NOMO-1 treated with dmso at 0.1 percent for 144 hours (cell line): Measurements from ENCODE around the gene INTS11.
"Not testable (repeated sequence)": the region's sequence is repeated elsewhere in the genome, so short reads cannot be mapped to it uniquely, and the experiment has no call there.

Experiments used
- DNase-seq: peaks from one replicate; lab custom pipeline; 2025; ENCODE audit not compliant: unreplicated experiment; lab: John Stamatoyannopoulos, UW

INTS11 gene

DNA sequence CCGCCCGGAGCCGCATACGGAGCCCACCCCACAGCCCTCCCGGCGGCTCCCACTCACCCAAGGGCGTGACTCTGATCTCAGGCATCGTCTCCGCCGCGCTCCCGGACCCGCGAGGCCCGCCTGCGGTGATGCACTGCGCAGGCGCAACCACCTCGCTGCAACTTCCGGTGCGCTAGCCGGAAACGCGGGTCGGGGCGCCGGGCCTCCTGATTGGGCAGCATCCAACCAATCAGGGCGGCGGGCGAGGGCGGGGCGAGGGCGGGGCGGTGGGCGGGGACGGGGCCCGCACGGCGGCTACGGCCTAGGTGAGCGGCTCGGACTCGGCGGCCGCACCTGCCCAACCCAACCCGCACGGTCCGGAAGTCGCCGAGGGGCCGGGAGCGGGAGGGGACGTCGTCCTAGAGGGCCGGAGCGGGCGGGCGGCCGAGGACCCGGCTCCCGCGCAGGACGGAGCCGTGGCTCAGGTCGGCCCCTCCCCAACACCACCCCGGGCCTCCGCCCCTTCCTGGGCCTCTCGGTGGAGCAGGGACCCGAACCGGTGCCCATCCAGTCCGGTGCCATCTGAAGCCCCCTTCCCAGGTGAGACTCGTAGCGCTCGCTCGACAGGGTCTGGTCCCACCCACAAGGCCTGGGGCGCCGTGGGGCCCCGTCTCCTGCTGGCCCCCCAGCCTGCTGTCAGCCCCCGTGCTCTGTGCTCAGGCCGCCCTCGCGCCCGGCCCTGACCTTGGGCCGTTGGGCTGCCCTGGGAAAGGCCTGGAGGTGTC is at the start of gene INTS11, which contains the start of gene CPTP:
Gene INTS11 (minus strand): TSS at position 137 of the 764 bp plus-strand sequence. CDS start 52 bp downstream, at position 85.
Gene CPTP (plus strand): TSS at position 279 of the 764 bp plus-strand sequence. CDS start 2,109 bp downstream, outside the sequence.
- DNase-seq: peak; percentile 85

DNA sequence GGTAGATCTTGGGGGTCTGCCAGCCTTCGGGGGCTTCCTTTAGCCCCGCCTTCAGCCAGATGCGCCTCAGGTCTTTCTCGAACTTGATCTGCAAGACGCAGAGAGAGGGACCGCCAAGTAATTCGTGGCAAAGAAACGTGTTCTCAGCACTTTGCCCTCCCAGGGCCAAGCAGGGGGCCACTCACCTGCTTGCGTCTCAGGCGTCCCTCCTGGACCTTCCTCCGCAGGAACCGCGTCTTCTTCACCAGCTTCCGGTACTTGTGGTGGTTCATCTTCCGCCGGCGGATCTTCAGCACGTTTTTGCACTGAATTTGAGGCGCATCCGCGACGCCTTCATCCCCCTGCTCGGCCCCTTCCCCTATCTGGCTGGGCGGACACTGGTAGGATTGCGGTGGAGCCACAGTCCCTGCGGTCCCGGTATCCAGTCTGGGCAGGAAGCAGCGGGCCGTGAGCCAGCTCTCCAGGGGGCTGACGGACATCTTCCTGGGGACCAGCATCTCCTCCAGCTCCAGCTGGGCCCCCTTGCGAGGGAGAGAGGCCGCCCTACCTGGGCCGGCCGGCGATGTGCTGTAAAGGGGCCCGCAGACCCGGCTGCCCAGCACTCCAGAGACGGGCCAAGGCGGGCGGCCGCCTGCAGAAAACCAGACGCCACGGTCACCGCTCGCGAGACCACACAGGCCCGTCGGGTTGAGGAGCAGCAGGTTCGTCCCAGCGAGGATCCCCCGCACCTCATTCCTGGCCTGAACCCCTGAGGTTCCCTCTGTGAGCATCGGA is 49.5 kb upstream of the INTS11 start:
- DNase-seq: no peak

DNA sequence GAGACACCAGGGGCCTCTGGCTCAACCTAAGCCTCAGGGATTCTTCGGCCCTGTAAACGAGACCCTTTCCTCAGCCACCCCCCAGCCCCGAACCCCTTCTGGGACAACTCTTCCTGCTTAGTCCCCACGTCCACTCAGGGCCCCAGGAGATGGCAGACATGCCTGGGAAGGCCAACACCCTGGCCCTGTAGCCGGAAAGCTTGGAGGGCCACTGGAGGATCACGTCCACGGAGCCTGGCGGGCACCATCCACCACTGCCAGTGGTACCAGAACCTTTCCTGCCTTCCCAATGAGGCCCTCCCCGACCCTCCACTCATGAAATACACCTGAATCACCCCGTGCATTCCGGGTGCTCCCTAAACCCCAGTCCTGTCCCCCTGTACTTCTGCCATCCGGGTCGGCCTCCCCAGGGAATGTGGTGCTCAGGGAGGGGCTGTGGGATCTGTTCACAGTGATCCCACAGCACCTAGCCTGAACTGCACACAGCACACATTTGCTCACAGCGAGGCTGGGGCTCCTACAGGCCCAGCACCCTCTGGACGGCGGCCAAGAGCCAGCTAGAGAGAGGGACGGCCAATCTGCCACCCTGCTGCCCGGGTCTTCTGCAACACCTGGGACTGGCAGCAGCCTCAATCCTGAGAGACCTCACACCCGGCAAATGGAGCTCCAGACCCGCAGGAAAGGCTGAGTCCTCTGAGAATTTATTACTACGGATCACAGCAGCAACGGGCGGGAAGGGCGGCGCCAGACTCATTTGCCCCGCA is 48.8 kb upstream of the INTS11 start:
- no peak for DNase-seq

DNA sequence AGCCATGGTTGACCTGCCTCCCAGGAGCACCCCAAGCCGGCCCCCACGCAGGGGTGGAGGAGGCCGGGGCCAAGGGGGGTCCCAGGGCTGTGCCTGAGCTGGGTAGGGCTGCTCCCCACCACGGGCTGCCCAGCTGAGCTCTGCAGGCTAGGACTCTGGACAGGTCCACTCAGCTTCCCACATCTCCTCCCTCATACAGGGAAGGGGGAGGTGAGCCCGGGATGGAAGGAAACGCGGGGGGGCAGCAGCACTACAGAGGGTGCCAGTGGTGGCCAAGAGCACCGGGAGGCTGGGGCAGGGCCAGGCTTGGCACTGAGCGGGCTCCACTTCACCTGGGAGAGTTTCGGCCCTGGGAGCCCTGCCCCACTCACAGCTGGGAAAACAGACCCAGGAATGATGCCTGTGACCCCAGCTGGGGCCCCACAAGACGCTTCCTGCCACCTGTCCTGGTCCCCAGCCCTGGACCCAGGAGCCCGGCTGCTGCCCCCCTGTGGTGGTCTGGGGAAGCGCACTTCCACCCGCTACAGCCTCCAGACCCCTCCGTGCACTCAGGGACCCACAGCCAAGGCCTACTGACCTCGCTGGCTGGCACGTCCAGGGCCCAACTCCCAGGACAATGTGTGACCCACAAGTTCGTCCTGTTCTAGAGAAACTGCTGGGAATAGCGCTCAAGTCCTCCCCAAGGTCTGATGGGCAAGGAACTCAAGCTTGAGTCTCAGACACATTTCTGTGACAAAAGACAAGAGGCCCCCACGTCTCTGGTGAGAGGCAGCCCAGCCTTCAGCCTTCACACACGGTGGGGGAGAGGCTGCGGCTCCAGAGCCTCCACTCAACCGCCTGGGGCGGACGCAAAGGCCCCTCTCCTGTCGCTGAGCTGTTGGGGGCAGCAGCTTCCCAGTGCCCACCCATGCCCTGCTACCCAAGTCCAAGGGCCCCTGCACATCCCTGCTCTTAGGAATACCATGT is 47.6 kb upstream of the INTS11 start:
- peak; percentile 58 for DNase-seq

DNA sequence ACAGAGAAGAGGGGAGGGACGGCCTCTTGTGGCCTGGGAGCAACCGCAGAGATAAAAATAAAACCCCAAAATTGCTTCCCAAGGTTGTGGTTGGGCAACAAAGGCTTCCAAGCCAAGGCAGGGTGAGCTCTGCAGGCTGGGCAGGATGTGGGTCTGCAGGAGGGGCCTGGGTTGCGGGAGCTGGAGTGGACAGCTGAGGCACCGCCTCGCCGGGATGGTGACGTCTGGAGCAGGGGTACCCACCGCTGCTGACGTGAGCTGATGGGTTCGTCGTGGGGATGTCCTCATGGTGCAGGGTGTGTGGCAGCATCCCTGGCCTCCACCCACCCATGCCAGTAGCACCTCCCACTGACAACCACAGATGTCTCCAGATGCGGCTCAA is 46.9 kb upstream of the INTS11 start:
- peak; percentile 94 for DNase-seq

DNA sequence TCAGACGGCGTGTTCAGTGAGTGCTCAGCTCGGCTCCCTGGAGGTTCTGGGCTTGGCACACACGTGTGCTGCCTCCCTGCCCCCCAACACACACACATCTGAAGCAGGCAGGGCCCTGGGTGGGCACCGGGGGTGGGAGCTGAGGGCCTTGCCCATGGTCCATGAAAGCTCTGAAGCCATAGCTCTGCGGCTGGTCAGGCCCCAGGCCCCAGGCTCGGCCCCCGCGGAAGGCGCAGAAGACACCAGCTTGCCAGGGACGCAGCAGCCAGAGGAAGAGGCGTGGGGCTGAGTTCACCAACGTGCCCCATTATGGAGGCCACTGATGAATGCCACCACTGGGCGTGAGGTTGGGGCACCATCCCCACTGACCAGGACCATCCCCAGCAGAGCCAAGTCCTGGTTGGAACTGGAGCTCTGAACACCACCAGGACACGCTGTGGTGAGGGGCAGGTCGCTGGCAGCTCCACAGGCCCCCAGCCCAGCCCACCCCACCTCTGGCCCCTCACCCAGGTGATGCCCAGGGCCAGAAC is 46.4 kb upstream of the INTS11 start:
- DNase-seq: no peak

DNA sequence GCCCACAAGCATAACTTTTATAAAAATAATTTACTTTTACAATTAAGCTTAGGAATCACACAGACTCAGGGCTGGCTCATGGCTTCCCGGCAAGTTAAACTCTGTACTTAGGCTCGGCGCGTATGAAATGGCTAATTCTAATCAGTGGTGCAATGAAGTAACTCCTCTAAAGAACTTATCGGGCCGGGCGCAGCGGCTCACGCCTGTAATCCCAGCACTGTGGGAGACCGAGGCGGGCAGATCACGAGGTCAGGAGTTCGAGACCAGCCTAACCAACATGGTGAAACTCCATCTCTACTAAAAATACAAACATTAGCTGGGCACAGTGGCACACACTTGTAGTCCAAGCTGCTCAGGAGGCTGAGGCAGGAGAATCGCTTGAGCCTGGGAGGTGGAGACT is 45.6 kb upstream of the INTS11 start:
- not testable (repeated sequence) for DNase-seq

DNA sequence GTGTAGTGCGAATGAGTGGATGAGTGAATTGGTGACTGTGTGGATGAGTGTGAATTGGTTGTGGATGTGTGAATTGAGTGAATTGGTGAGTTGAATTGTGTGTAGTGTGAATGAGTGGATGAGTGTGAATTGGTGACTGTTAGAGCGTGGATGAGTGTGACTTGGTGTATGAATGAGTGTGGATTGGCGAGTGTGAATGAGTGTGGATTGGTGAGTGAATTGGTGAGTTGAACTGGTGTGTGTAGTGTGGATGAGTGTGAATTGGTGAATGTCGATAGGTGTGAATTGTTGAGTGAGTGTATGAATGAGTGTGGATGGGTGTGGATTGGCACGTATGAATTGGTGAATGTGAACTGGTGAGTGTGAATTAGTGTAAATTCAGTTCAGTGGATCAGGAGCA is 42.9 kb upstream of the INTS11 start:
- no peak for DNase-seq

DNA sequence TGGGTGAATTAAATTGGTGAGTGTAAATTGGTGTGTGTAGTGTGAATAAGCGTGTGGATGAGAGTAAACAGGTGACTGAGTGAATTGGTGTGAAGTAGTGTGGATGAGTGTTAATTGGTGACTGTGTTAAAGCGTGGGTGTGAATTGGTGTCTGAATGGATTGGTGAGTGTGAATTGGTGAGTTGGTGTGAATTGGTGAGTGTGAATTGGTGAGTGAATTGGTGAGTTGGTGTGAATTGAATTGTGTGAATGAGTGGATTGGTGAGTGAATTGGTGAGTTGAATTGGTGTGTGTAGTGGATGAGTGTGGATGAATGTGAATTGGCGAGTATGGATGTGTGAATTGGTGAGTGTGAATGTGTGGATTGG is 42.2 kb upstream of the INTS11 start:
- DNase-seq: no peak

DNA sequence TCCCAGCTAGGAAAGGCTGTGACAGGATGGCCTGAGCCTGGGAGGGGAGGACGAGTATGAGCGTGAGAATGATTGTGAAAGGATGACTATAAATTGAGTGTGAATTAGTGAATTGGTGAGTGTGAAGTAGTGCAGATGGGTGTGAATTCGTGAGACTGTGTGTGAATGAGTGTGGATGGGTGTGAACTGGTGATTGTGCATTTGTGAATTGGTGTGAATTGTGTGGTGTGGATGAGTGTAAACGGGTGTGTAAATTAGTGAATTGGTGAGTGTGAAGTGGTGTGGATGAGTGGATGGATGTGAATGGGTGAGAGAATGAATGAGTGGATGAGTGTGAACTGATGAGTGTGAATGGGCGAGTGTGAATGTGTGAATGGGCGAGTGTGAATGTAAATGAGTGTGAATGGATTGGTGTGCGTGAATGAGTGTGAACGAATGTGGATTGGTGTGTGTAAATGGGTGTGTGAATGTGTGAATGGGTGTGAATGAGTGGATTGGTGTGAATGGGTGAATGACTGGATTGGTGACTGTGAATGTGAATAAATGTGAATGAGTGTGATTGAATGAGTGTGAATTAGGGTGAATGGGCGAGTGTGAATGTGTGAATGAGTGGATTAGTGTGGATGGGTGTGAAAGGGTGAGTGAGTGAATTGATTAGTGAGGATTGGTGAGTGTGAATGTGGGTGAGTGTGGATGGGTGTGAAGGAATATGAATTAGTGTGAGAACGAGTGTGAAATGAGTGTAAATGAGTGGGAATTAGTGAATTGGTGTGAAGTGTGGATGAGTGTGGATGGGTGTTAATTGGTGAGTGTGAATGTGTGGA is 41.6 kb upstream of the INTS11 start:
- DNase-seq: no peak

DNA sequence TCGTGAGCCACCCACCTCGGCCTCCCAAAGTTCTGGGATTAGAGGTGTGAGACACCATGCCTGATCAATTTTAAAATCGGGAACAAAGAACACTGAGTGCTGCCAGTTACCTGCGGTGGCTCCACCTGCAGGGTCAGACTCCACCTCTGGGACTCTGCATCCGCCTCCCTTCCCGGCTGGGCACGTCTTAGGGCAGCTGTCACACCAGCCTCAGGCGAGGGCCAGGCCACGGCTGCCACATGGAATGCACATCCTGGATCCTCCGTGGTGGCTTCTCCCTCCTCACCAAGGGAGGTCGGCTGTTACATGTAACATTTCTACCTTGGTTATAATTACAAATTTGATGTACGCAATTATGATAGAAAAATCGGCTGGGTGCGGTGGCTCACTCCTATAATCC is 39.8 kb upstream of the INTS11 start:
- DNase-seq: no peak

DNA sequence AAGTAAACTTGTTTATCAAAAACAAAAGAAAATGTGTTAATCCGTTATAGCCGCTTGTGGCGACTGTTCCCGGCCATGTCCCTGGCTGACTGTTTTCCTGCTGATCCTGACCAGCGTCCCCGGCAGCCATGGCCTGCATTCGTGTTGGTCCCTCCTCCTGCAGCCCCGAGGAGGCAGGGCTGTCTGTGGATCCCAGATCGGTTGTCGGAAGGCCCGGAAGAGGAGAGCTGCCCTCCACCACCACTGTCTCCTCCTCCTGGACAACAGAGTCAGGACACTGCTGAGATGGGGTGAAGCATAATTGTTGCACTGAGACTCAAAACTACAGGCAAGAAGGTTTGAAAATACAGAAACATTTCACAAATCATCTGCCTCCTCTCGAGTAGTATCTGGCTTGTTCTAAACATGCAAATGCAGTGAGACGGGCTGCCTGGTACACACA is 37.5 kb upstream of the INTS11 start:
- DNase-seq: no peak

DNA sequence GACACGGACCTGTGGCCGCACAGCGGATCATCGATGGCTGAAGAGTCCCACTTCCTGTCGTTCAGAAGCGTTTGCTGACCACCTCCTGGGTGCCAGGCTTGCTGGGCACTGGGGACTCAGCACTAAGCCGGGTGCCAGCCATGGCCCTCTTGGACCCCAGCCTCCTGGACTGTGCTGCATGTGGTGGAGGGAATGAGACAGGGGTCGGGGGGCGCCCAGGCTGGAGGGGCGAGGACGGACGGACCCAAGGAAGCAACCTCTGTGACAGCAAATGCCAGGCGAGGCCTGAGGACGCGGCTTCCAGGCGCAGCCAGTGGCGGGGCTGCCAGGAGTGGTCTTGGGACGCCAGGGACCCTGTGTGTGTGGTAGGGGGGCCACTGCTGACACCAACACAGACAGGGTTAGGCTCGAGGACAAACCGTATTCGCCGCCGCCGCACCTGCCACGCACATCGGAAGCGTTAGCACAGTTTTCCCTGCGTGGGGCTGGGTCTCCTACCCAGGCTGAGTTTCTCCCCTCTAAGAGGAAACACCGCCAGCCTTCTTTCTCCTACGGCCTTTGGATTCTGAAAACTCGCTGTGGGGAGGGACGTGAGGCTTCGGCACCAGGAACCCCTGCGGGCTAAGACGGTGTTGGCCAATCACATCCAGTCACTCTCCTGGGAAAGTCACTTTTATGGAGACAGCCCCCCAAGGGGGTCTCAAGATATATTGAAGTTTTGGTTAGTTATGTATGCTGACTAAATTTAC is 36.9 kb upstream of the INTS11 start:
- DNase-seq: no peak

DNA sequence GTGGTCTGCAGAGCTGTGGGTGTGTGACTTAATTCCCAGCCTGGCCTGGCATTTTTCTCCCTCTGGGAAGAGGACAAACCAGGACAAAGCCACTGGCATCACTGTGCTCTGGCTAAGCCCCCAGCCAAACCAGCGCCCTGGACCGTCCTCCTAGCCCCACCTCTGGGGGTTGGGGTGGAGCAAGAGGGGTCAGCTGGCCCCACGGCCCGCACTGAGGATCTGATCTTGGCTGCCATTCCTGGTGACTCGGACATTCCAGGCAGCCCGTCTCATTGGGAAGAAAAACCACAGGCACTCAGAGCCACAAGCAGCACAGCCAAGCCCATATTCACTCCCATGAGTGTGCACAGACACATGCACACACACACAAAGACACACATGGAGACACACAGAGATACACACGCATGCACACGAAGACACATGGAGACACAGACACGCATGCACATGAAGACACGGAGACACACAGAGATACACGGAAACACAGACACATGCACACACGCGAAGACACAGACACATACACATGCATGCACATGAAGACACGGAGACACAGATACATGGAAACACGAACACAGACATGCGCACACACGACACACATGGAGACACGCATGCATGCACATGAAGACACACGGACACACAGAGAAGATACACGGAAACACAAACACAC is 36.2 kb upstream of the INTS11 start:
- DNase-seq: no peak

DNA sequence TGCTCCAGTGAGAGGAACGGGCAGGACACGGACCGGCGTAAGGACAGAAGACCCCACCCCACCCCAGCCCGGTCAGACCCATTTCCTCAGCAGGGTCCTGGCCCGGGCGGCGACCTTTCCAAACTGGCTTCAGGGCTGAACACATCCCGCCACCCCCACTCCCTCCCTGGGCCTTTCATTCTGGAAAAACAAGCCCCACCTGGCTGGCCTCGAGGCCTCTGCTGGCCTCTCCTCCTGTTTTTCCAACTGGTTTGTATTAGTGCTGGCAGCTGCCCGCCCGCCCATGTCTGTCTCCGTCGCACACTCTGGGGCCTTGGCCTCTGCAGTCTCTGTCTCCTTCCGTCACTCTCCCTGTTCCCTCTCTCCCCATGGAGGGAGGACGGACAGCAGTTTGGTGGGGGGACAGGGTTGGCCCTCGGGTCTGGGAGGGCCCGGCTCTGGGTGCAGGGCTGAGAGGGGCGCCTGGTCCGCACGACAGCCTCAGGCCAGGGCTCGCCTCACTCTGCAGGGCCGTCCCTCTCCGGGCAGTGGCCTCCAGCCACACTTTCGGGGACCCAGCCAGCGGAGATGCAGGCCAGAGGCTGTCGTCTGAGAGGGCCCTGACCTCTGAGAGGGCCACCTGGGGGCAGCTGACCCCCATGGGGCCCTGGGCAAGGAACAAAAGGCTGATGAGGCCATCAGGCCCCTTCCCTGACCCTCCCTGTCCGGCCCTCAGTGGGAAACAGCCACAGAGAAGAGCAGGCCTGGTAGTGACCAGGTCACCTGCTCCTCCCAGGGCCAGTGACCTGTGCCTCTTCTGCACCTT is 35.4 kb upstream of the INTS11 start:
- DNase-seq: no peak

DNA sequence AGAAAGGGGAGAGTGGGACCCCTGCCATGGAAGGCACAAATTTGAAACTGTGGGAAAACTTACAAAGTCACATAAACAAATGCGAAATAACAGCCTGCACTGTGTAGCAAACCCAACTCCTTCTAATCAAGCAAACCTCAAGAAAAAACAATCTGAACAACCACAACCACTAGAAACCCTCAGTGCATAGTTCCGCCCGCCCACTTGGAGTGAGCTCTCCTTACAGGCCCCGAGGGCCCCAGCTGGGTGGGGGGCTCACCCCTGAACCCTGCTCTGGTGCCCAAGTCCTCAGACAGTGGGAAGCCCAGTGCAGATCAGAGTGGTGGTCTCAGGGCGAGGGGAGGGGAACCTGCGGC is 34.8 kb upstream of the INTS11 start:
- no peak for DNase-seq
